A673 (cell line): ENCODE results near the gene DCTN3.

Source experiments
- EZH2 ChIP-seq: fragments of 200-600 bp; sonication (generic); IDR thresholded peaks from 2 replicates; pipeline ENCODE4 v1.6.1; 2017; ENCODE audit warnings: borderline replicate concordance, low read depth, mild to moderate bottlenecking, mixed read lengths, antibody characterized with exemption, low read length; ENCODE audit not compliant: poor library complexity, severe bottlenecking
- TF ChIP-seq, protein P1 (sequence below): fragments of 300-800, 200-600 bp; sonication (generic); conservative IDR thresholded peaks from 2 replicates; pipeline ENCODE4 v1.5.1; 2017; ENCODE audit warnings: low read depth, mild to moderate bottlenecking, antibody characterized with exemption, low read length, moderate library complexity, mixed read lengths

DNA sequence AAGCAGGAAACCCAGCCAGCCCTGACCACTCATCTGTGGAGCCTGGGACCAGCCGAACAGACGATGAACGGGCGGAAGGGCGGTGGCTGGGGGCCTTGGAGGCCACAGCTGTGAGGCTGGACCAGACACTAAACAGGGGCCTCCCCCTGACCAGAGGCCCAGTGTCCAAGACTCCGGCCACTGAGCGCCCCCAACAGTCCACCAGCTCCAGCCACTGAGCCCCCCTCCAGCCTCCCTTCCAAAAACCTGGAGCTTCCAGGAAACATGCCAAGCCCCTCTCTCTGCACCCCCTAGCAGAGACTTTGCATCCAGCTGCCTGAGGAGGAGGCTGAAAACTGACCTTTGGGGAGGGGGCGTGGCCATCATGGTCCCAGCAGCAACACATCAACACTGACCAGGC is 54.0 kb downstream of the DCTN3 start:
- TF ChIP-seq, protein P1, sequence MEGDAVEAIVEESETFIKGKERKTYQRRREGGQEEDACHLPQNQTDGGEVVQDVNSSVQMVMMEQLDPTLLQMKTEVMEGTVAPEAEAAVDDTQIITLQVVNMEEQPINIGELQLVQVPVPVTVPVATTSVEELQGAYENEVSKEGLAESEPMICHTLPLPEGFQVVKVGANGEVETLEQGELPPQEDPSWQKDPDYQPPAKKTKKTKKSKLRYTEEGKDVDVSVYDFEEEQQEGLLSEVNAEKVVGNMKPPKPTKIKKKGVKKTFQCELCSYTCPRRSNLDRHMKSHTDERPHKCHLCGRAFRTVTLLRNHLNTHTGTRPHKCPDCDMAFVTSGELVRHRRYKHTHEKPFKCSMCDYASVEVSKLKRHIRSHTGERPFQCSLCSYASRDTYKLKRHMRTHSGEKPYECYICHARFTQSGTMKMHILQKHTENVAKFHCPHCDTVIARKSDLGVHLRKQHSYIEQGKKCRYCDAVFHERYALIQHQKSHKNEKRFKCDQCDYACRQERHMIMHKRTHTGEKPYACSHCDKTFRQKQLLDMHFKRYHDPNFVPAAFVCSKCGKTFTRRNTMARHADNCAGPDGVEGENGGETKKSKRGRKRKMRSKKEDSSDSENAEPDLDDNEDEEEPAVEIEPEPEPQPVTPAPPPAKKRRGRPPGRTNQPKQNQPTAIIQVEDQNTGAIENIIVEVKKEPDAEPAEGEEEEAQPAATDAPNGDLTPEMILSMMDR: no peak
- no peak for TF ChIP-seq EZH2
